GM23338 (cell line): Measurements from ENCODE around the gene C17orf107. TPM values are rescaled to one million over a fixed set of nuclear protein-coding genes. Genes with fewer than 3 reads are reported as not detected.

ENCODE experiments used
- ATAC-seq: fragments of 200-7000 bp; cut with Tn5 transposase; 3 replicates; pipeline ENCODE4 v1.9.1; 2020
- DNase-seq: peaks from one replicate; pipeline ENCODE4 v3.0.0-alpha.2; 2015; ENCODE audit warnings: low spot score
- H2AFZ ChIP-seq: fragments of 200-600 bp; sonication (generic); 2 replicates; pipeline ENCODE4 v1.8.0; 2016; ENCODE audit warnings: antibody characterized with exemption, mild to moderate bottlenecking, moderate library complexity
- H3F3A ChIP-seq: fragments of 200-600 bp; sonication (generic); replicated peaks from 2 replicates; pipeline ENCODE4 v1.8.0; 2017; ENCODE audit warnings: antibody characterized with exemption, mixed run types, low read depth
- H3K27ac ChIP-seq: fragments of 200-600 bp; sonication (generic); 2 replicates; pipeline ENCODE4 v1.6.1; 2016; ENCODE audit warnings: low read depth
- H3K27me3 ChIP-seq: fragments of 200-600 bp; sonication (generic); 2 replicates; pipeline ENCODE4 v1.8.0; 2016; ENCODE audit warnings: mild to moderate bottlenecking, mixed run types, moderate library complexity; ENCODE audit not compliant: insufficient read depth
- H3K36me3 ChIP-seq: fragments of 200-600 bp; sonication (generic); 2 replicates; pipeline ENCODE4 v1.8.0; 2016; ENCODE audit warnings: mild to moderate bottlenecking; ENCODE audit not compliant: insufficient read depth
- H3K4me1 ChIP-seq: fragments of 200-600 bp; sonication (generic); 2 replicates; pipeline ENCODE4 v1.8.0; 2016; ENCODE audit warnings: mild to moderate bottlenecking, moderate library complexity; ENCODE audit not compliant: insufficient read depth
- H3K4me2 ChIP-seq: fragments of 200-600 bp; sonication (generic); 2 replicates; pipeline ENCODE4 v1.7.1; 2017; ENCODE audit warnings: mixed run types
- H3K4me3 ChIP-seq: fragments of 200-600 bp; sonication (generic); 2 replicates; pipeline ENCODE4 v1.6.1; 2016; ENCODE audit warnings: mixed run types
- H3K79me2 ChIP-seq: fragments of 200-600 bp; sonication (generic); replicated peaks from 2 replicates; pipeline ENCODE4 v1.8.0; 2017; ENCODE audit warnings: mild to moderate bottlenecking; ENCODE audit not compliant: insufficient read depth
- H3K9me2 ChIP-seq: fragments of 200-600 bp; sonication (generic); 2 replicates; pipeline ENCODE4 v1.8.0; 2017; ENCODE audit not compliant: insufficient read depth
- H4K20me1 ChIP-seq: fragments of 200-600 bp; sonication (generic); replicated peaks from 2 replicates; pipeline ENCODE4 v1.8.0; 2017; ENCODE audit warnings: mild to moderate bottlenecking; ENCODE audit not compliant: insufficient read depth
- H3K27ac Mint-ChIP-seq: 2 replicates; pipeline ENCODE4 v1.8.0; 2020; ENCODE audit warnings: inconsistent platforms, mild to moderate bottlenecking, moderate library complexity, mixed read lengths
- H3K27me3 Mint-ChIP-seq: 3 replicates; pipeline ENCODE4 v1.8.0; 2022; ENCODE audit warnings: low read depth, mild to moderate bottlenecking, moderate library complexity, mixed read lengths, inconsistent platforms; ENCODE audit not compliant: insufficient read depth, poor library complexity
- H3K36me3 Mint-ChIP-seq: 3 replicates; pipeline ENCODE4 v1.8.0; 2021; ENCODE audit warnings: low read depth, mild to moderate bottlenecking, inconsistent platforms, moderate library complexity, mixed read lengths
- H3K4me1 Mint-ChIP-seq: 3 replicates; pipeline ENCODE4 v1.8.0; 2020; ENCODE audit warnings: mild to moderate bottlenecking, inconsistent platforms, mixed read lengths
- H3K4me3 Mint-ChIP-seq: 3 replicates; pipeline ENCODE4 v1.8.0; 2021; ENCODE audit warnings: moderate library complexity, mild to moderate bottlenecking, inconsistent platforms, mixed read lengths
- H3K9me3 Mint-ChIP-seq: 3 replicates; pipeline ENCODE4 v1.8.0; 2020; ENCODE audit warnings: moderate library complexity, mild to moderate bottlenecking, inconsistent platforms, mixed read lengths
- CREB1 ChIP-seq: fragments of 250-450 bp; sonication (Bioruptor Pico); IDR thresholded peaks from 2 replicates; pipeline ENCODE4 v1.5.0; 2020; ENCODE audit warnings: low read depth, mild to moderate bottlenecking, moderate library complexity
- EZH2 ChIP-seq: fragments of 200-600 bp; sonication (generic); IDR thresholded peaks from one replicate; pipeline ENCODE4 v1.8.0; 2017; ENCODE audit warnings: antibody characterized with exemption, mild to moderate bottlenecking, low read depth; ENCODE audit not compliant: unreplicated experiment
- ZNF114 ChIP-seq: fragments of 250-450 bp; sonication (Bioruptor Pico); IDR thresholded peaks from 2 replicates; pipeline ENCODE4 v1.5.0; 2020; ENCODE audit warnings: mild to moderate bottlenecking, moderate library complexity
- ZNF331 ChIP-seq: fragments of 250-450 bp; sonication (Bioruptor Pico); IDR thresholded peaks from 2 replicates; pipeline ENCODE4 v1.5.0; 2020; ENCODE audit warnings: low read depth, mild to moderate bottlenecking, moderate library complexity
- polyA plus RNA-seq: library from polyadenylated mRNA; unstranded; fragments of >200 nt; fragmentation: Nextera tagmentation; extraction: Ambion mirVana; gene quantifications from 2 replicates; pipeline ENCODE4 v1.2.1, GENCODE V29; 2016
- total RNA-seq: library from RNA; depleted of rRNA; stranded (reverse); fragments of >200 nt; shearing (Covaris generic); gene quantifications from 2 replicates; pipeline ENCODE4 v1.2.3, GENCODE V29; 2014
- TF ChIP-seq, protein P1 (sequence below): IDR thresholded peaks from 2 replicates; pipeline ENCODE4 v1.6.1; 2016; ENCODE audit warnings: antibody characterized with exemption
- TF ChIP-seq, protein P2 (sequence below): fragments of 250-450 bp; sonication (Bioruptor Pico); IDR thresholded peaks from 2 replicates; pipeline ENCODE4 v1.5.0; 2020; ENCODE audit warnings: mild to moderate bottlenecking, moderate library complexity

C17orf107 gene
- total and polyA plus RNA-seq, 2 experiments from 2014 or later: 1.9 to 5.9 TPM

DNA sequence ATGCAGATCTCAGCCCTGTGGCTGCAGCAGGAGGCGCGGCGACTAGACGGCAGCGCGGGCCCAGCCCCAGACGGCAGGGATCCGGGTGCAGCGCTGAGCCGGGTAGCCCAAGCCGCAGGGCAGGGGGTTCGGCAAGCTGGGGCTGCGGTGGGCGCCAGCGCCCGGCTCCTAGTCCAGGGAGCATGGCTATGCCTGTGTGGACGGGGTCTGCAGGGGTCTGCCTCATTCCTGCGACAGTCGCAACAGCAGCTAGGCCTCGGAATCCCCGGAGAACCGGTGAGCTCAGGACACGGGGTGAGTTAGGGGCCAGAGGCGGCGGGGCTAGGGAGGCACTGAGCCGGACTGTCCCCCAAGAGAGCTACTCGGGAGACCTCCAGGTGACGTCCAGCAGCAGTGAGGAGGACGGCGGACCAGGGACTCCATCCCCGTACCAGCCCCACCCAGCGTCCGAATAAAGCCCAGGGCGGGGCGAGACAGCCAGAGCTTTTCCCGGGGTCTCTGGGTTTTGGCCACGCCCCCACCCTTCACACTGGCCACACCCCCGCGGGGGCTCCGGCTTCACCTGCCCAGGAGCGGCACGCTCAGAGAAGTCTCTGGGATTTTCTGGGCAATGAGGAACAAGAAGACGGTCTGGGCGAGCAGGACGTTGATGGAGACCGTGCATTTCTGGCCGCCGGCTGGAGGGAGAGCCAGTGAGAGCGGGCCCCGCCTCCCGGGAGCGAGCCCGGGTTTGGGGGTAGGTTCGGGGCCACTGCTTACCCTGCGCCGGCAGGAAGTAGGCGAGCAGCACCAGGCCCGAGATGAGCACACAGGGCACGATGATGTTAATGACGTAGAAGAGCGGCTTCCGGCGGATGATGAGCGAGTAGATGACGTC, 1.1 kb downstream of the C17orf107 start:
- peaks cover 26% of the 10 kb centered on the region for H3K4me1 Mint-ChIP-seq
- Histone ChIP-seq H3K9me2 (no peaks in the 10 kb centered on the region), H4K20me1 (no peaks in the 10 kb centered on the region), H3K79me2 (no peaks in the 10 kb centered on the region), H3K4me2 (peak overlapping the region; percentile 95), H3K4me3 (peak overlapping the region; percentile 77), H3K27ac (peak overlapping the region; percentile 79; the same call in 1 of the 2 replicates), H3K4me1 (0 out of 2 replicates have a peak, but pooled peaks cover 5% of the 10 kb centered on the region), H3K36me3 (no peaks in the 10 kb centered on the region; the same call in 1 of the 2 replicates), H3F3A (peaks cover 36% of the 10 kb centered on the region), H2AFZ (peak overlapping the region; percentile 85), H3K27me3 (peaks cover 9% of the 10 kb centered on the region)
- peaks cover 33% of the 10 kb centered on the region for H3K27me3 Mint-ChIP-seq
- DNase-seq (peak; percentile 92), ATAC-seq (peak; percentile 30)
- peak overlapping the region; percentile 72 for H3K27ac Mint-ChIP-seq
- peak overlapping the region; percentile 85 for H3K4me3 Mint-ChIP-seq
- H3K36me3 Mint-ChIP-seq: peaks cover 7% of the 10 kb centered on the region; the same call in 2 of the 3 replicates
- H3K9me3 Mint-ChIP-seq: no peaks in the 10 kb centered on the region
- TF ChIP-seq ZNF331 (no peak), CREB1 (peak; percentile 92)

DNA sequence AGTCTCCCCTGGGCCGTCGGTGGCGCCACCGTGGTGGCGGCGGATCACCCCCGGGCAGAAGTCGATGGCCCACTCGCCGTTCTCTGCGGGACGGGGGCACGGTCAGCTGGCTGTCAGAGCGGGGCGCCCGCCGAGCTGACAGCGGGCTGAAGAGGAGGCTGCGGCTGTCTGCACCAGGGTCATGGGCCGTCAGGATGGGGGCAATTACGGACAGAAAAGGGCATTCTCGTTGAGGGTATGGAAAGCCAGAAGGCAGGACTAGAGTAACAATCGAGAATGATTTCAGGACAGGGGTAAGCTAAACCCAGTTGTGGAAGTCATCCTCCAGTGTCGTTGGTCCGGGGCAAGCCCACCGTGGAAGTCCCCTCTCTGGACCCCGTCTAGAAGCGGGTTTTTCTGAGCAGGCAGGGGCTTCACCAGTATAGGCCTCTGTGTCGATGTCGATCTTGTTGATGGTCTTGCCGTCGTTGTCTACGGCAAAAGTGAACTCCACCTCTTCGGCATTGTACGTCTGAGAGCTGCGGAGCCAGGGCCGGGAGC, 1.8 kb downstream of the C17orf107 start:
- H3K9me3 Mint-ChIP-seq: no peaks in the 10 kb centered on the region
- DNase-seq (no peak), ATAC-seq (no peak)
- Histone ChIP-seq H3K79me2 (no peaks in the 10 kb centered on the region), H3F3A (peaks cover 31% of the 10 kb centered on the region), H3K27ac (no peak overlapping the region), H3K4me3 (peak overlapping the region; percentile 77), H3K27me3 (peaks cover 9% of the 10 kb centered on the region), H2AFZ (no peak overlapping the region), H3K36me3 (no peaks in the 10 kb centered on the region; the same call in 1 of the 2 replicates), H3K4me2 (peak overlapping the region; percentile 95), H3K9me2 (no peaks in the 10 kb centered on the region), H4K20me1 (no peaks in the 10 kb centered on the region), H3K4me1 (0 out of 2 replicates have a peak, but pooled peaks cover 5% of the 10 kb centered on the region)
- peaks cover 1% of the 10 kb centered on the region; the same call in 2 of the 3 replicates for H3K36me3 Mint-ChIP-seq
- peak overlapping the region; percentile 85; the same call in 2 of the 3 replicates for H3K4me3 Mint-ChIP-seq
- peaks cover 29% of the 10 kb centered on the region for H3K27me3 Mint-ChIP-seq
- H3K27ac Mint-ChIP-seq: no peak overlapping the region
- peaks cover 21% of the 10 kb centered on the region for H3K4me1 Mint-ChIP-seq
- TF ChIP-seq EZH2 (no peak), ZNF114 (CRISPR knock-in tag) (no peak), CREB1 (no peak)
- TF ChIP-seq, protein P1, sequence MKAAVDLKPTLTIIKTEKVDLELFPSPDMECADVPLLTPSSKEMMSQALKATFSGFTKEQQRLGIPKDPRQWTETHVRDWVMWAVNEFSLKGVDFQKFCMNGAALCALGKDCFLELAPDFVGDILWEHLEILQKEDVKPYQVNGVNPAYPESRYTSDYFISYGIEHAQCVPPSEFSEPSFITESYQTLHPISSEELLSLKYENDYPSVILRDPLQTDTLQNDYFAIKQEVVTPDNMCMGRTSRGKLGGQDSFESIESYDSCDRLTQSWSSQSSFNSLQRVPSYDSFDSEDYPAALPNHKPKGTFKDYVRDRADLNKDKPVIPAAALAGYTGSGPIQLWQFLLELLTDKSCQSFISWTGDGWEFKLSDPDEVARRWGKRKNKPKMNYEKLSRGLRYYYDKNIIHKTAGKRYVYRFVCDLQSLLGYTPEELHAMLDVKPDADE: no peak
- TF ChIP-seq, protein P2, sequence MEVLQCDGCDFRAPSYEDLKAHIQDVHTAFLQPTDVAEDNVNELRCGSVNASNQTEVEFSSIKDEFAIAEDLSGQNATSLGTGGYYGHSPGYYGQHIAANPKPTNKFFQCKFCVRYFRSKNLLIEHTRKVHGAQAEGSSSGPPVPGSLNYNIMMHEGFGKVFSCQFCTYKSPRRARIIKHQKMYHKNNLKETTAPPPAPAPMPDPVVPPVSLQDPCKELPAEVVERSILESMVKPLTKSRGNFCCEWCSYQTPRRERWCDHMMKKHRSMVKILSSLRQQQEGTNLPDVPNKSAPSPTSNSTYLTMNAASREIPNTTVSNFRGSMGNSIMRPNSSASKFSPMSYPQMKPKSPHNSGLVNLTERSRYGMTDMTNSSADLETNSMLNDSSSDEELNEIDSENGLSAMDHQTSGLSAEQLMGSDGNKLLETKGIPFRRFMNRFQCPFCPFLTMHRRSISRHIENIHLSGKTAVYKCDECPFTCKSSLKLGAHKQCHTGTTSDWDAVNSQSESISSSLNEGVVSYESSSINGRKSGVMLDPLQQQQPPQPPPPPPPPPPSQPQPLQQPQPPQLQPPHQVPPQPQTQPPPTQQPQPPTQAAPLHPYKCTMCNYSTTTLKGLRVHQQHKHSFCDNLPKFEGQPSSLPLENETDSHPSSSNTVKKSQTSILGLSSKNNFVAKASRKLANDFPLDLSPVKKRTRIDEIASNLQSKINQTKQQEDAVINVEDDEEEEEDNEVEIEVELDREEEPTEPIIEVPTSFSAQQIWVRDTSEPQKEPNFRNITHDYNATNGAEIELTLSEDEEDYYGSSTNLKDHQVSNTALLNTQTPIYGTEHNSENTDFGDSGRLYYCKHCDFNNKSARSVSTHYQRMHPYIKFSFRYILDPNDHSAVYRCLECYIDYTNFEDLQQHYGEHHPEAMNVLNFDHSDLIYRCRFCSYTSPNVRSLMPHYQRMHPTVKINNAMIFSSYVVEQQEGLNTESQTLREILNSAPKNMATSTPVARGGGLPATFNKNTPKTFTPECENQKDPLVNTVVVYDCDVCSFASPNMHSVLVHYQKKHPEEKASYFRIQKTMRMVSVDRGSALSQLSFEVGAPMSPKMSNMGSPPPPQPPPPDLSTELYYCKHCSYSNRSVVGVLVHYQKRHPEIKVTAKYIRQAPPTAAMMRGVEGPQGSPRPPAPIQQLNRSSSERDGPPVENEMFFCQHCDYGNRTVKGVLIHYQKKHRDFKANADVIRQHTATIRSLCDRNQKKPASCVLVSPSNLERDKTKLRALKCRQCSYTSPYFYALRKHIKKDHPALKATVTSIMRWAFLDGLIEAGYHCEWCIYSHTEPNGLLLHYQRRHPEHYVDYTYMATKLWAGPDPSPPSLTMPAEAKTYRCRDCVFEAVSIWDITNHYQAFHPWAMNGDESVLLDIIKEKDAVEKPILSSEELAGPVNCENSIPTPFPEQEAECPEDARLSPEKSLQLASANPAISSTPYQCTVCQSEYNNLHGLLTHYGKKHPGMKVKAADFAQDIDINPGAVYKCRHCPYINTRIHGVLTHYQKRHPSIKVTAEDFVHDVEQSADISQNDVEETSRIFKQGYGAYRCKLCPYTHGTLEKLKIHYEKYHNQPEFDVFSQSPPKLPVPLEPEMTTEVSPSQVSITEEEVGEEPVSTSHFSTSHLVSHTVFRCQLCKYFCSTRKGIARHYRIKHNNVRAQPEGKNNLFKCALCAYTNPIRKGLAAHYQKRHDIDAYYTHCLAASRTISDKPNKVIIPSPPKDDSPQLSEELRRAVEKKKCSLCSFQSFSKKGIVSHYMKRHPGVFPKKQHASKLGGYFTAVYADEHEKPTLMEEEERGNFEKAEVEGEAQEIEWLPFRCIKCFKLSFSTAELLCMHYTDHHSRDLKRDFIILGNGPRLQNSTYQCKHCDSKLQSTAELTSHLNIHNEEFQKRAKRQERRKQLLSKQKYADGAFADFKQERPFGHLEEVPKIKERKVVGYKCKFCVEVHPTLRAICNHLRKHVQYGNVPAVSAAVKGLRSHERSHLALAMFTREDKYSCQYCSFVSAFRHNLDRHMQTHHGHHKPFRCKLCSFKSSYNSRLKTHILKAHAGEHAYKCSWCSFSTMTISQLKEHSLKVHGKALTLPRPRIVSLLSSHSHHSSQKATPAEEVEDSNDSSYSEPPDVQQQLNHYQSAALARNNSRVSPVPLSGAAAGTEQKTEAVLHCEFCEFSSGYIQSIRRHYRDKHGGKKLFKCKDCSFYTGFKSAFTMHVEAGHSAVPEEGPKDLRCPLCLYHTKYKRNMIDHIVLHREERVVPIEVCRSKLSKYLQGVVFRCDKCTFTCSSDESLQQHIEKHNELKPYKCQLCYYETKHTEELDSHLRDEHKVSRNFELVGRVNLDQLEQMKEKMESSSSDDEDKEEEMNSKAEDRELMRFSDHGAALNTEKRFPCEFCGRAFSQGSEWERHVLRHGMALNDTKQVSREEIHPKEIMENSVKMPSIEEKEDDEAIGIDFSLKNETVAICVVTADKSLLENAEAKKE: no peak
